Esophagus squamous epithelium (tissue), 4 donors: ENCODE data around the gene CACNA1B.

Experiments
- CTCF ChIP-seq, 6 experiments: fragments of 450-650 bp in 4 of 6; fragments of 200-600 bp in 2 of 6; sonication (generic) in 2 of 6; IDR thresholded peaks; one replicate each; pipeline ENCODE4 v1.5.1; 2016 to 2019; ENCODE audit warnings: antibody characterized with exemption in 6 of 6, mild to moderate bottlenecking in 4 of 6, moderate library complexity in 4 of 6
- POLR2A ChIP-seq, 4 donors: fragments of 450-650 bp; IDR thresholded peaks; one replicate each; pipeline ENCODE4 v1.6.1; 2017; ENCODE audit warnings: antibody characterized with exemption in 4 of 4, mild to moderate bottlenecking in 4 of 4, moderate library complexity in 3 of 4

DNA sequence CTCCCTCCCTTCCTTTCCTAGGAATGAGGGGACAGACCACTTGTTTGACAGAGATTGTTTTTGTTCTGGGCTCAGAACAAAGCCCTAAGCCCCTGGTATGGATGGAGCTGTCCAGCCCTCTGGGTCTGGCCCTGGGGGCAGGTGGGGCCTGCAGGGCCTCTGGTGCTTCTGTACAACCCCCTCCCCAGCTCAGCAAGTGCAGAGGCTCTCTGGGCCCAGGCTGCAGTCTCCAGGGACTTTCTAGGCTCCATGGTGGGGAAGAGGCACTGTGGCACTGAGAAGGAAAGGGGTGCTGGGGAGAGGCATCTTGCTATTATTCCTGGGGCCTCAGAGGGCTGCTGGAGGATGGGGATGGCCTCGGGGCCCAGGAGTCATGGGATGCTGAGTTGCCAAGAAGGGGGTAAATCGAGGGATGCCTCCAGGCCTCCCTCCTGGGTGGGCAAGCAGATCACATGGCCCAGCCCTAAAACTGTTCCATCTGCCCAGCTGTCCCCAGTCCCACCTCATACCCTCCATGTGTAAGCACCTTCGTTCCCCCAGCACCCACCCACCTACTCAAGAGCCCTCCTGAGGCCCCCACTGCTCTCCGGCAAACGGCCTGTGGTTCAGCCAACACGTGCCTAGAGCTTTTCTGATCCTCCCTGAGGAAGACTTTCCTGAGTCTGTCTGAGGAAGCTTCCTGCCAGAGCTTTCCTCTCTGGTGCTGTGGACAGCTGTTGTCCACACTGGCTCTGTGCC lies 225.7 kb downstream of the CACNA1B start:
- TF ChIP-seq CTCF (IDR thresholded peaks at IDR 0.05) (no peak), POLR2A (IDR thresholded peaks at IDR 0.05) (no peak)
